Neural crest cell (in vitro differentiated cells): ENCODE measurements around the gene ZNF346. TPM values are rescaled to one million over a fixed set of nuclear protein-coding genes. Genes with fewer than 3 reads are reported as not detected.

Experiments
- DNase-seq: peaks from one replicate; pipeline ENCODE4 v3.0.0; 2021; ENCODE audit warnings: low read depth, mixed read lengths, low spot score
- H3K27ac Mint-ChIP-seq: one replicate; pipeline ENCODE4 v1.8.0; 2021; ENCODE audit warnings: mild to moderate bottlenecking, mixed read lengths; ENCODE audit not compliant: unreplicated experiment
- H3K27me3 Mint-ChIP-seq: 2 replicates; pipeline ENCODE4 v1.8.0; 2021; ENCODE audit warnings: low read depth, mild to moderate bottlenecking, mixed read lengths
- H3K36me3 Mint-ChIP-seq: 2 replicates; pipeline ENCODE4 v1.8.0; 2021; ENCODE audit warnings: low read depth, mild to moderate bottlenecking, mixed read lengths
- H3K4me1 Mint-ChIP-seq: 2 replicates; pipeline ENCODE4 v1.8.0; 2021; ENCODE audit warnings: mixed read lengths
- H3K4me3 Mint-ChIP-seq: one replicate; pipeline ENCODE4 v1.8.0; 2021; ENCODE audit warnings: mild to moderate bottlenecking, mixed read lengths
- H3K9me3 Mint-ChIP-seq: 2 replicates; pipeline ENCODE4 v1.8.0; 2021; ENCODE audit warnings: mixed read lengths
- total RNA-seq: library from RNA; stranded (reverse); gene quantifications from 2 replicates; pipeline ENCODE4 v1.2.1, GENCODE V29; 2021
- TF ChIP-seq, protein P1 (sequence below): fragments of 200-600 bp; sonication (generic); conservative IDR thresholded peaks from 2 replicates; pipeline ENCODE4 v1.5.0; 2021; ENCODE audit warnings: antibody characterized with exemption, mild to moderate bottlenecking

The ZNF346 gene
- total RNA-seq, 1 donor from 2014 or later: 41.5 TPM

DNA sequence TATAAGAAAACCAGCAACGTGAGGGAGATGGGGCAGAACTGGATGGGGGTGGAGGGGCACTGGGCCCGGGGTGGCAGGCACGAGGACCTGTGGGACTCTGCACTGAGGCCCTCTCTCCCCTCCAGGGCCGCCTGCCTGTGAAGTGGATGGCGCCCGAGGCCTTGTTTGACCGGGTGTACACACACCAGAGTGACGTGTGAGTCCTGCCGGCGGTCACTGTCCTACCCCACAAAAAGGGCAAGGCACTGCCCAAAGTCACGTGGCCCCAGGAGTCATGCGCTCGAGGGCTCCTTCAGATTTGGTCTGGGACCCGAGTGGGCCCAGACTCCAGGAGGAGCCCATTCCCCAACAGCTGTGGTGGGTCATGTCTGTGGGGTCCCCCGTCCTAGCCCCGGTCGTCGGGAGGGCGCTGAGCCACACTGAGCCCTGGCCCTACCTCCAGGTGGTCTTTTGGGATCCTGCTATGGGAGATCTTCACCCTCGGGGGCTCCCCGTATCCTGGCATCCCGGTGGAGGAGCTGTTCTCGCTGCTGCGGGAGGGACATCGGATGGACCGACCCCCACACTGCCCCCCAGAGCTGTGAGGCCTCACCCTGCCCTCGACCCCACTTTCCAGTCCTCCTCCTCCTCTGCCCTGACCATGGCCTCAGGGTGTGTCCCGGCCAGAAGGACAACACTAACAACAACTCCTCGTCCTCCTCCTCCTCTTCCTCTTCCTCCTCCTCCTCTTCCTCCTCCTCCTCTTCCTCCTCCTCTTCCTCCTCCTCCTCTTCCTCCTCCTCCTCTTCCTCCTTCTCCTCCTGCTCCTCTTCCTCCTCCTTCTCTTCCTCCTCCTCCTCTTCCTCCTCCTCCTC lies 73.9 kb downstream of the ZNF346 start:
- H3K27me3 Mint-ChIP-seq: no peaks in the 10 kb centered on the region
- no peak overlapping the region for H3K27ac Mint-ChIP-seq
- no peak for DNase-seq
- no peaks in the 10 kb centered on the region for H3K9me3 Mint-ChIP-seq
- TF ChIP-seq, protein P1, sequence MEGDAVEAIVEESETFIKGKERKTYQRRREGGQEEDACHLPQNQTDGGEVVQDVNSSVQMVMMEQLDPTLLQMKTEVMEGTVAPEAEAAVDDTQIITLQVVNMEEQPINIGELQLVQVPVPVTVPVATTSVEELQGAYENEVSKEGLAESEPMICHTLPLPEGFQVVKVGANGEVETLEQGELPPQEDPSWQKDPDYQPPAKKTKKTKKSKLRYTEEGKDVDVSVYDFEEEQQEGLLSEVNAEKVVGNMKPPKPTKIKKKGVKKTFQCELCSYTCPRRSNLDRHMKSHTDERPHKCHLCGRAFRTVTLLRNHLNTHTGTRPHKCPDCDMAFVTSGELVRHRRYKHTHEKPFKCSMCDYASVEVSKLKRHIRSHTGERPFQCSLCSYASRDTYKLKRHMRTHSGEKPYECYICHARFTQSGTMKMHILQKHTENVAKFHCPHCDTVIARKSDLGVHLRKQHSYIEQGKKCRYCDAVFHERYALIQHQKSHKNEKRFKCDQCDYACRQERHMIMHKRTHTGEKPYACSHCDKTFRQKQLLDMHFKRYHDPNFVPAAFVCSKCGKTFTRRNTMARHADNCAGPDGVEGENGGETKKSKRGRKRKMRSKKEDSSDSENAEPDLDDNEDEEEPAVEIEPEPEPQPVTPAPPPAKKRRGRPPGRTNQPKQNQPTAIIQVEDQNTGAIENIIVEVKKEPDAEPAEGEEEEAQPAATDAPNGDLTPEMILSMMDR: no peak
- H3K36me3 Mint-ChIP-seq: no peaks in the 10 kb centered on the region
- peaks cover 20% of the 10 kb centered on the region for H3K4me1 Mint-ChIP-seq
- H3K4me3 Mint-ChIP-seq: no peak overlapping the region

DNA sequence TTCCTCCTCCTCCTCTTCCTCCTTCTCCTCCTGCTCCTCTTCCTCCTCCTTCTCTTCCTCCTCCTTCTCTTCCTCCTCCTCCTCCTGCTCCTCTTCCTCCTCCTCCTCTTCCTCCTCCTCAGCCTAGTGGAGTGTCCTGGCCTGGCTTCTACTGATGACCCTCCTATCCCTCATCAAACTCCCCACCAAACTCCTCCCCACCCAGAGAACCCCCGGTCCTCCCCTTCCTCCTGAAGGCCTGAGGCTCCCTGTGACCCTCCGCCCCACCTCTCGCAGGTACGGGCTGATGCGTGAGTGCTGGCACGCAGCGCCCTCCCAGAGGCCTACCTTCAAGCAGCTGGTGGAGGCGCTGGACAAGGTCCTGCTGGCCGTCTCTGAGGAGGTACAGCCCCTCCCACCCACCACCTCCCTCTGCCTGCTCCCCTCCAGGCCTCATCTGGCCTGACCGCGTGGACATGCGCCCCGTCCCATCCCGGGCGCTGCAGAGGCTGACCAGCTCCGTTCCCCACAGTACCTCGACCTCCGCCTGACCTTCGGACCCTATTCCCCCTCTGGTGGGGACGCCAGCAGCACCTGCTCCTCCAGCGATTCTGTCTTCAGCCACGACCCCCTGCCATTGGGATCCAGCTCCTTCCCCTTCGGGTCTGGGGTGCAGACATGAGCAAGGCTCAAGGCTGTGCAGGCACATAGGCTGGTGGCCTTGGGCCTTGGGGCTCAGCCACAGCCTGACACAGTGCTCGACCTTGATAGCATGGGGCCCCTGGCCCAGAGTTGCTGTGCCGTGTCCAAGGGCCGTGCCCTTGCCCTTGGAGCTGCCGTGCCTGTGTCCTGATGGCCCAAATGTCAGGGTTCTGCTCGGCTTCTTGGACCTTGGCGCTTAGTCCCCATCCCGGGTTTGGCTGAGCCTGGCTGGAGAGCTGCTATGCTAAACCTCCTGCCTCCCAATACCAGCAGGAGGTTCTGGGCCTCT lies 74.8 kb downstream of the ZNF346 start:
- Mint-ChIP-seq H3K36me3 (no peaks in the 10 kb centered on the region), H3K4me3 (no peak overlapping the region), H3K27ac (peak overlapping the region; percentile 50), H3K27me3 (no peaks in the 10 kb centered on the region), H3K4me1 (peaks cover 20% of the 10 kb centered on the region), H3K9me3 (no peaks in the 10 kb centered on the region)
- TF ChIP-seq, protein P1: no peak
- no peak for DNase-seq

DNA sequence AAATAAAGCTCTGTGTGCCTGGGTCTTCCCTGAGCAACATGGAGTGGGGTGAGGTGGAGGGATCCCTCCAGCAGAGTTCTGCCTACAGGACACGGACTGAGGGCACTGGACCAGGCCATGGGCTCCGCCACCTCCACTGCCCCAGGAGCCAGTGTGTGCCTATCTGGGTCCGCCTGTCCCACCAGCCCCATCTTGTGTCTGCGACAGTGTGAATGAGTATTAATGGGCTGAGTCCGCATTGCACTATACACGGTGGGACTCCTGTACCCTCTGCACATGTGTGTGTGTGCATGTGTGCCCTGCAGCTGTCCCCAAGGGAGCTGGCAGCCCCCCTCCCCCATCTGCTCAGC lies 75.6 kb downstream of the ZNF346 start:
- no peaks in the 10 kb centered on the region for H3K9me3 Mint-ChIP-seq
- peaks cover 20% of the 10 kb centered on the region for H3K4me1 Mint-ChIP-seq
- no peak overlapping the region for H3K4me3 Mint-ChIP-seq
- TF ChIP-seq, protein P1: no peak
- H3K36me3 Mint-ChIP-seq: no peaks in the 10 kb centered on the region
- no peak for DNase-seq
- H3K27me3 Mint-ChIP-seq: no peaks in the 10 kb centered on the region
- no peak overlapping the region for H3K27ac Mint-ChIP-seq

DNA sequence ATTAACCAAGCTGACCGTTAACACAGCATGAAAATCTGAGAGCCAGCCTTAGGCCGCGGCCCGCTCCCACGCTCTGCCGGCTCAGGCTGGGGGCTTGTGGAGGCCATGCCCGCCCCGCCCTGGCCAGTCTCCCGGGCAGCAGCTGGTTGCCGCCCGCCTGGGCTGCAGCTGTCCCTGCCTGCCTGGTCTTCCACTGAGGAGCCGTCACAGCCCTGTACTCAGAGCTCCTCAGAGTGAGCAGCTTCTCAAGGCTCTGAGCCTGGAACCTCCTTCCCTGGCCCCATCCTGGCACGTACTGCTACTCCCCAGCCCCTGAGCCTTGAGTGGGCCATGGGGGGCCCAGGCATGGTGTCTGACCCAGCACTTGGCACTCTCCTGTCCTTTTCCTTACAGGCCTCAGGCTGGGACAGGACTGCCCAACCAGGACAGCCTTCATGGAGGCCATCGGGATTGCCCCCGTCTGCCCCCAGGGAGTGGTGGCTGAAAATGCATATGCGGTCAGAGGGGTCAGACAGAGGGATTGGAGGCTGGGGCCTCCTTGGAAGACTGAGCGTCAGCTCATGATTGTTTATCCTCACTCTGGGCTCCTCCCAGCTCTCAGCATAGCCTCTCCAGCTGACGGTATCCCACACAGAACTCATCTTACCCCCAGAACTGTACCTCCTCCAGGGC lies 76.1 kb downstream of the ZNF346 start:
- H3K27ac Mint-ChIP-seq: no peak overlapping the region
- H3K27me3 Mint-ChIP-seq: no peaks in the 10 kb centered on the region
- H3K4me1 Mint-ChIP-seq: peaks cover 20% of the 10 kb centered on the region
- H3K36me3 Mint-ChIP-seq: no peaks in the 10 kb centered on the region
- TF ChIP-seq, protein P1: no peak
- H3K9me3 Mint-ChIP-seq: no peaks in the 10 kb centered on the region
- H3K4me3 Mint-ChIP-seq: no peak overlapping the region
- DNase-seq: no peak

DNA sequence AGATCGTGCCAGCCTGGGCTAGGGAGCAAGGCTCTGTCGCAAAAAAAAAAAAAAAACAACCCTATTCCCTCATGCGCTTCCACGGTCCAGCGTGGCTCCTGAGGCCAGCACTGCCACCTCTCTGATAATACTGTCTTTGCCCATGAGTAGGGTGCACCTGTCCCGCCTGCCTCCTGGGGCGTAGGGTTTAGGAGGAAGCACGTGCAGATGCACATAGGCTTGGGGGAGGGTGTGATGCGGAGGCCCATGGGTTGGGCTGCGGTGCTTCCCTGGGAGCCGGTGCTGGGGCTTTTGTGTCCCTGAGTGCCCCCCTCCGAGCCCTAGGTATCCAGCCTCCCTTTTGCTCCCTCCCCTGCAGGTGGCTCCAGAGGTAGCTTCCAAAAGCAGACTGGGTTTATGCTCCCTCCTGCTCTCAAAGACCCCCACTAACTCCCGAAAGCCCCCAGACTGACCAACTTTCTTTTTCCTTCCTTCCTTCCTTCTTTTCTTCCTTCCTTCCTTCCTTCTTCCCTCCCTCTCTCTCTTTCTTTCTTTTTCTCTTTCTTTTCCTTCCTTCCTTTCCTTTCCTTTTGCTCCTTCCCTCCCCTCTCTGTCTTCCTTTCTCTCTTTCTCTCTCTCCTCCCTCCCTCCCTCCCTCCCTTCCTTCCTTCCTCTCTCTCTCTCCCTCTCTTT lies 77.1 kb downstream of the ZNF346 start:
- Mint-ChIP-seq H3K27ac (no peak overlapping the region), H3K4me3 (no peak overlapping the region), H3K4me1 (peaks cover 15% of the 10 kb centered on the region), H3K36me3 (no peaks in the 10 kb centered on the region), H3K9me3 (no peaks in the 10 kb centered on the region), H3K27me3 (no peaks in the 10 kb centered on the region)
- TF ChIP-seq, protein P1: no peak
- DNase-seq: no peak
